Fibroblast of lung (primary cell): Measurements from ENCODE around the gene CCL11.
A peak's percentile ranks its signal among the peaks of the same experiment; 100 is the strongest.

Experiments
- EZH2 ChIP-seq: IDR thresholded peaks from 2 replicates; pipeline ENCODE4 v1.5.1; 2012; ENCODE audit warnings: low read length, control low read depth, mild to moderate bottlenecking; ENCODE audit errors: missing control alignments
- TF ChIP-seq, protein P1 (sequence below), 2 donors: IDR thresholded peaks in 1 of 2; conservative IDR thresholded peaks in 1 of 2; 1 replicate in 1 of 2; 2 replicates in 1 of 2; pipeline ENCODE4 v1.5.1; 2011 to 2012; ENCODE audit warnings: low read length in 2 of 2, control low read depth in 1 of 2, inconsistent platforms in 1 of 2, low read depth in 1 of 2, mild to moderate bottlenecking in 1 of 2

- TF ChIP-seq, protein P1, sequence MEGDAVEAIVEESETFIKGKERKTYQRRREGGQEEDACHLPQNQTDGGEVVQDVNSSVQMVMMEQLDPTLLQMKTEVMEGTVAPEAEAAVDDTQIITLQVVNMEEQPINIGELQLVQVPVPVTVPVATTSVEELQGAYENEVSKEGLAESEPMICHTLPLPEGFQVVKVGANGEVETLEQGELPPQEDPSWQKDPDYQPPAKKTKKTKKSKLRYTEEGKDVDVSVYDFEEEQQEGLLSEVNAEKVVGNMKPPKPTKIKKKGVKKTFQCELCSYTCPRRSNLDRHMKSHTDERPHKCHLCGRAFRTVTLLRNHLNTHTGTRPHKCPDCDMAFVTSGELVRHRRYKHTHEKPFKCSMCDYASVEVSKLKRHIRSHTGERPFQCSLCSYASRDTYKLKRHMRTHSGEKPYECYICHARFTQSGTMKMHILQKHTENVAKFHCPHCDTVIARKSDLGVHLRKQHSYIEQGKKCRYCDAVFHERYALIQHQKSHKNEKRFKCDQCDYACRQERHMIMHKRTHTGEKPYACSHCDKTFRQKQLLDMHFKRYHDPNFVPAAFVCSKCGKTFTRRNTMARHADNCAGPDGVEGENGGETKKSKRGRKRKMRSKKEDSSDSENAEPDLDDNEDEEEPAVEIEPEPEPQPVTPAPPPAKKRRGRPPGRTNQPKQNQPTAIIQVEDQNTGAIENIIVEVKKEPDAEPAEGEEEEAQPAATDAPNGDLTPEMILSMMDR (conservative IDR thresholded peaks at IDR 0.05 in 1 of 2, IDR thresholded peaks at IDR 0.05 in 1 of 2; ENCODE audit: low read depth in 1 of 2, low read length in 2 of 2), result peak; percentile 50 to 68
- no peak for TF ChIP-seq EZH2
Measured at GRCh38 chr17:34306466-34306865, 20.9 kb downstream of the CCL11 start.
